GM21825 (cell line): Measurements from ENCODE around the gene AMZ1.
"Not testable (repeated sequence)": the region's sequence is repeated elsewhere in the genome, so short reads cannot be mapped to it uniquely, and the experiment has no call there.

ENCODE experiments used
- ATAC-seq: cut with Tn5 transposase; IDR thresholded peaks from one replicate; pipeline ENCODE4 v1.9.1; 2021; ENCODE audit warnings: mild to moderate bottlenecking, moderate library complexity; ENCODE audit not compliant: unreplicated experiment

AMZ1 gene

DNA sequence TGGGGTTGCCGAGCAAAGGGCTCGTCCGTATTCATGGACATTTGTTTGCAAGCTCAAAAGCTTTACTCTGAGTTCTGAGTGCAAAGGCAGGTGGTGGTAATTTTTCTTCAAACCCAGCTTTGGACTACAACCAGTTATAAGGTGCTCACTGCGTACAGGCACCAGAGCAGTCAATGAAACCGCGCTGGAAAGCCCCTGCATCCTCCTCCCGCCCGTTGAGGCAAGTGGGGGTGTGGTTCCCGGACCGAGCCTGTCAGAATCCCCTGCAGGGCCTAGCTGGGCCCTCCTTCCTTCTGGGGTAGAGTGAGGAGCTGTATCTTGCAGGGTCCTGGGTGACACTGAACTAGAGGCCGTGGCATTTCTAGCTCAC lies 22.3 kb downstream of the AMZ1 start:
- peak; percentile 44 for ATAC-seq

DNA sequence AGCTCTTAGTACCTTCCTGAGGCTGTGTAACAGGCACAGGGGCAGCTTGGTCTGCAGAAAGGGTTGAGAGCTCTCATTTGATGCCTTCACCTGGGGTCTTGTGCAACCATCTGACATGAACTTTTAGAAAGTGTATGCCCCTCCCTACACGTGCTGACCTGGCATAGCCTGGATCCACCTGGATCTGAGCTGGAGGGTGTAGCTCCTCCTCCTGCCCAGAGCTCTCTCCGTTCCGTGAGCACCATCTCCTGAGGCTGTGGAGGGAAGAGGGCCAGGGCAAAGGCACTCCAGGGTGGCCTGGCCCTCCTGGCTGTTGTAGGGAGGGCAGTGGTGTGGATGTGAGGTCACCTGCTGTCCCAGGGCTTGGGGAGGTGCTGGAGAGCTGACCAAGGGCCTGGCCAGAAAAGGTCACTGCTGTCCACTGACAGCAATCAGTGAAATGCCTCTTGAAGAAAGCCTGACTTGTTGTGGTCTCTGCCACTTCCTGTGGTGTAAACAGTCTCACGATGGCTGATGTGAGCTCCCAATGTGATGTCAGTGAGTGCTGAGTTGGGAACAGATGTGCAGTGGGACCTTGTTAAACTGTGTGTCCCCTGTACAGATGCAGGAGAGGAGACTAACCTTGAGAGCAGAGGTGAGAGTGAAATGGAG lies 23.0 kb downstream of the AMZ1 start:
- ATAC-seq, result peak; percentile 39

- ATAC-seq, result no peak
Observed at GRCh38 chr7:2711895-2712675, 24.1 kb downstream of the AMZ1 start.

- no peak for ATAC-seq
Observed at GRCh38 chr7:2713370-2713769, 25.4 kb downstream of the AMZ1 start.

DNA sequence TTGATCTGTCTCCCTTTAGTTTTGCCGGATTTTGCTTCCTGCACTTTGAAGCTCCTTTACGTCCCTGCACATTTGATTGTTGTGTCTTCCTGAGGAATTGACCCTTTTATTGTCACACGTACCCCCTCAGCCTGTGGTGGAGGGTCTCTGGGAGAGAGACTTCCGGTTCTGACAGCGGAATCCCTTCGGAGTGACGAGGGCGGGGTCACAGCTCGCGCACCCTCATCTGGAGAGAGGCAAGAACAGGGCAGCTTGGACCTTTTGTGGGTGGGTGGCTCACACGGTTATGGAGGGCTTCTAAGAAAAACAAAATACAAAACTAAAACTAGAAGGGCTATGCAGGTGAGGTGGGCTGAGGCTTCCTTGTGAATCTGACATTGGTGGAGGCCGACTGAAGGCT lies 26.0 kb downstream of the AMZ1 start:
- no peak for ATAC-seq

DNA sequence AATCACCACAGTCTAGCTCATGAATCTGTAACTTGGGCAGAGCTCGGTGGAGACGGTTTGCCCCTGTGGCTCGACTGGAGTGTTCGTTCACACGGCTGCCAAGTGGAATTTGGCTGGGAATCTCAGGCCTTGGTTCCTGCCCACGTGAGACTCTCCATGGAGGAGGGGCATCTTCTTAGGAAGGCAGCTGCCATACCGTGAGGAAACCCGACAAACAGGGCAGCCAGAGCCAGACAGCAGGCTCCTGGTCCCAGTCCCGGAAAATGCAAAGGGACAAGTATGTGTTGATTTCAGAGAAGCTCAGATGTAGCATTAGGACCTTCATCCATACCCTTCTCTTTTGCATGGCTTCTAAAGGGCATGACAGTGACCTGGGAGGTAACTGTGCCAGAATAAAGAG lies 26.6 kb downstream of the AMZ1 start:
- ATAC-seq, result no peak

GRCh38 chr7:2715341-2716231 lies 27.6 kb downstream of the AMZ1 start:
- ATAC-seq, result no peak

DNA sequence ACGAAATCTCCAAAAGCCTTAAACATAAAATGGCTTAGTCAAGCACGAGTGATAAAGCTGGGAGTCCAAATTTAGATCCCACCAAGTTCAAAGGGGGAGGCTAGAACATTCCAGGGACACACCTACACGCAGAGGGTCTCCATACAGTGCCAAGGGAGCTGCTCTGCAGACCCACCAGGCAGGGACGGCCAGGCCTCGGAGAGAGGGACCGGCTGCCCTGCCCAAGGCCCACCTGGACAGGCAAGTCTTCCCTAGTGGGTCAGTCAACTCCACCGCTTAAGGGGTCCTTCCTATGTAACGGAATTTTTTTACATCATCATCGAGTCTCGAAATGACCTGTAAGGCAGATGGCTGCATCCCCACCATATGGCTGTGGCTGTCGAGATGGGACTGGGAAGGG lies 28.5 kb downstream of the AMZ1 start:
- ATAC-seq, result no peak

GRCh38 chr7:2716906-2717292 lies 28.9 kb downstream of the AMZ1 start:
- no peak for ATAC-seq

DNA sequence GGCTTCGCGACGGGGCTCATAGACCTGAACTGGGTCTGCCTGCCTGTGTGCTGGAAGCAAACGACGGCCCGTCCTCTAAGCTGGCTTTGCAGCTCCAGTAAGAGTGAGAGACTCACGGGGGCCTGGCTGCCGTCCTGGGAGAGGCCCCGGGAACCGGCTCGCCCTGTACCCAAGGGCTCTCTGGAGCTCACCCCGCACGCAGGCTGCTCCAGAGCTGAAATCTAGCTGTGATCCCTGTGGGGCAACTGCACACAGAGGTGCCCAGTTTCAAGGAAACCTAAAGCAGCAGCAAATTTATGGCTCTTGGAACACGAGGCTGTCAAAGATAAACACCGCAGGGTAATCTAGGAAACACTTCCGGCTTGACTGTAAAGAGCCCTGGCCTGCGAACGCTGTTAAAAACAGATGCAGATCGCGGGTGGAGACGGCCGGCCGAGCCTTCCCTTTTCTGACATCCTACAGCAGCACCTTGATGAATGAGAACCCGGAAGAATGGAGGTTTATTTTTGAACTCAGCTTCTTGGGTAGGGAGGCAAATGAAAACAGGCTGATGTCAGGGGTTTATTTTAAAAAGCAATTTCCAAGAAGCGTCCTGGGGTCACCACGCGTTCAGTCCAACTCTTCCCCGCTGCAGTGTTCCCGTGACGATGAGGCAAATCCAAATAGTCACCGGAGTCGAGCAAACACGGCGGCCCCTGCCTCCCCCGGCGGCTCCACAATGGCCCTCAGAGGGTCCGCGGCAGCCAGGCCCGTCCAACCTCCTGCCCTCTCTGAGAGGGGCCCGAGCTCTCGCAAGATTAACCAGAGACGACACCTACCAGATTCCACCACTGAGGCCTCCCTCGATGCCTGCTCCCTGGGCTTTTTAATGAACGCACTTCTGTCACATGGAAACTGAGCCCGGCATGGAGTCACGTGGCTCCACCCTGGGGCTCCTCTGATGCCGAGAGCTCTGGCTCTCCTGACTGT lies 29.6 kb downstream of the AMZ1 start:
- no peak for ATAC-seq

- no peak for ATAC-seq
Observed at GRCh38 chr7:2718296-2718965, 30.4 kb downstream of the AMZ1 start.

GRCh38 chr7:2719007-2719406 lies 31.0 kb downstream of the AMZ1 start:
- ATAC-seq, result no peak

- ATAC-seq, result no peak
Observed at GRCh38 chr7:2720024-2720423, 32.0 kb downstream of the AMZ1 start.

DNA sequence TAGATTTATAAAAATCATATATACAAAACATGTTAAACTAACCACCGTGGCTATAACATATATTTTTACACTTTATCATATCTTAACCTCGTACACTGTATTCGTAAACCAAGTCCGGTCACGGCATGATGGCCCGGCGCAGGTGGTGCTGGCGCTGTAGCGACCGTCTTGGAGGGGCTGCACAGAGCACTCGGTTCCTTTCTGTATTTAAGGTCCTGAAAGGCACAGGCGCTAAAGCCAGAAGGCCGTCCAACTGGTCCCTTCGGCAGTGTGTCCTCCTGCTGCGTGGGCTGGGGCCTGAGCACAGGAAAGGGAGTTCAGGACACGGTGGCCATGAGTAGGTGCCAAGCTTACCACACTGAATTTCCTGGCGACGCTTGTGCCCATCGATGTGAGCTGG lies 33.8 kb downstream of the AMZ1 start:
- ATAC-seq, result no peak

GRCh38 chr7:2722591-2722990 lies 34.6 kb downstream of the AMZ1 start:
- no peak for ATAC-seq

DNA sequence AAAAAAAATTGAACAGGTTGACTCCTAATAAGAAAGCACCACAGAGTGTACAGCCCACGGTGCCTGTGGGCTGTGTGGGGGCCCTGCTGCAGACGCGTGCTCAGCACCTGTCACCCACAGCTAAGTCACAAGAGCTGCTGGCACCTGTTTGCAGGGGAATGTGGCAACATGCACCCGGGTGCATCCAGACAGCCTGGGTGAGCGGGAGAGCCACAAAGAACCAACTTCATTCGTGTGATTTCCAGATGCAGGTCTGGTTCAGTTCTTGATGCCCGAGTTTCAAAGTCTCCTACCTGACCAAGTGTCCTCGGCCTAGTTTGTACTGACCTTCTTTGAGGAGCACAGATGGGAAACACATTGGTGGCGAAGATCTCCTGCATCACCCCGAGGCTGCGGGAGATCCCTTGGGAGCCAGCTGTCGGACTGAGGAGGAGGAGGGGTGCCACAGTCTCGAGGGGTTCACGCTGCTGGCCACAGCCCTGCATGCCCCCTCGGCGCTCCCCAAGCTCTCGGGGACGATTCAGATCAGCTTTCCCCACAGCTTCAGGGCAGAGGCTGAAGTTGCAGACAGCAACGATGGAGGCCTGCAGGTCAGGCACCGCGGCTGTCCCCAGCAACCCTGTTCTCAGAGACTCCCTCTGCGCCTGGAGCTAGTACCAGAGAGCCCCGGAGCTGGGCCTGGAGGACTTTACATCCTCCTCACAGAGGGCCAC lies 35.3 kb downstream of the AMZ1 start:
- ATAC-seq, result no peak

- not testable (repeated sequence) for ATAC-seq
Observed at GRCh38 chr7:2724036-2724435, 36.0 kb downstream of the AMZ1 start.

DNA sequence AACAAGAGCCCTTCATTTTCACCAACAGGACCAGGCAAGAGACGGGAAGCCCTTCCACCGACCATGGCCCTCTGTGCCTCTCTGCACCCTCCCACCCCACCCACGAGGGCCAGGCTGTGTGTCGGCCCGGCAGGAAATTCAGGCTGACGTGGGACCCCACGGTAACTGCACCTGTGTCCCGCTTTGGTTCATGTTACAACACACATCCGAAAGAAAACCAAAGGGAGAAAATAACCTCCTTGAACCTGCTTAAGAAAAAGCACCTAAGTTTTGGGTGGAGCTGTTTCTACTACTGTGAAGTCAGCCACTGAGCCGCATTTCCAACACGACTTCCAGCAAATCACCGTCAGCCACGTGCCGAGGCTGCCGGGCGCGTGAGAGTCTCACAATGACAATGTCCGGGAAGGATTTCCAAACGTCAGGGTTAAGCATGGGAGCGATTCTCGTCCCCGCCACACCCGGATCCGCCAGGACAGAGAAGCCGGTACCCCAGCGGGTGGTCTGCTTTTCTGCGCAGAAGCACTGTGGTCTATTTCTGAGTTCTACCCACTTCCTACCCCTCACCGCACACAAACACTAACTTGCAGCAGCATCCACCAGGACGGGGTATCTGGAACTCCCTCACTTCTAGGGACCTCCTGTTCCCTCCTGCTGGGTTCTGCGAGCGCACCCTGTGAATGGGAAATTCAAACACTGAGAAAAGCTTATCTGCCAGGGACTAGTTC lies 36.6 kb downstream of the AMZ1 start:
- ATAC-seq, result no peak
